GM21723 (cell line): ENCODE results near the gene RPTOR.

ENCODE experiments used
- ATAC-seq: cut with Tn5 transposase; IDR thresholded peaks from one replicate; pipeline ENCODE4 v1.9.1; 2021; ENCODE audit warnings: mild to moderate bottlenecking, moderate library complexity; ENCODE audit not compliant: unreplicated experiment

The RPTOR gene

GRCh38 chr17:80774146-80774545, 229.5 kb downstream of the RPTOR start:
- ATAC-seq: no peak

- no peak for ATAC-seq
Measured at GRCh38 chr17:80774643-80775281, 230.1 kb downstream of the RPTOR start.

GRCh38 chr17:80775863-80776262, 231.2 kb downstream of the RPTOR start:
- ATAC-seq: no peak

GRCh38 chr17:80777274-80777673, 232.6 kb downstream of the RPTOR start:
- no peak for ATAC-seq

GRCh38 chr17:80778716-80779115, 234.1 kb downstream of the RPTOR start:
- ATAC-seq: no peak

GRCh38 chr17:80779336-80779735, 234.7 kb downstream of the RPTOR start:
- no peak for ATAC-seq

- ATAC-seq: no peak
Measured at GRCh38 chr17:80779961-80780380, 235.3 kb downstream of the RPTOR start.

GRCh38 chr17:80780381-80781198, 236.0 kb downstream of the RPTOR start:
- ATAC-seq: peak; percentile 66

GRCh38 chr17:80781211-80781610, 236.6 kb downstream of the RPTOR start:
- ATAC-seq: no peak

GRCh38 chr17:80781807-80782277, 237.2 kb downstream of the RPTOR start:
- ATAC-seq: no peak

GRCh38 chr17:80782536-80783427, 238.1 kb downstream of the RPTOR start:
- no peak for ATAC-seq

- no peak for ATAC-seq
Measured at GRCh38 chr17:80783486-80783885, 238.8 kb downstream of the RPTOR start.

- no peak for ATAC-seq
Measured at GRCh38 chr17:80783971-80784370, 239.3 kb downstream of the RPTOR start.

GRCh38 chr17:80785477-80786178, 241.0 kb downstream of the RPTOR start:
- no peak for ATAC-seq

- ATAC-seq: no peak
Measured at GRCh38 chr17:80786470-80786869, 241.8 kb downstream of the RPTOR start.

GRCh38 chr17:80786887-80787286, 242.2 kb downstream of the RPTOR start:
- ATAC-seq: no peak

- no peak for ATAC-seq
Measured at GRCh38 chr17:80787881-80788280, 243.2 kb downstream of the RPTOR start.

- no peak for ATAC-seq
Measured at GRCh38 chr17:80789356-80789902, 244.8 kb downstream of the RPTOR start.

GRCh38 chr17:80790021-80790765, 245.6 kb downstream of the RPTOR start:
- ATAC-seq: no peak
